ENCODE measurements around the gene HOMER1.

DNA sequence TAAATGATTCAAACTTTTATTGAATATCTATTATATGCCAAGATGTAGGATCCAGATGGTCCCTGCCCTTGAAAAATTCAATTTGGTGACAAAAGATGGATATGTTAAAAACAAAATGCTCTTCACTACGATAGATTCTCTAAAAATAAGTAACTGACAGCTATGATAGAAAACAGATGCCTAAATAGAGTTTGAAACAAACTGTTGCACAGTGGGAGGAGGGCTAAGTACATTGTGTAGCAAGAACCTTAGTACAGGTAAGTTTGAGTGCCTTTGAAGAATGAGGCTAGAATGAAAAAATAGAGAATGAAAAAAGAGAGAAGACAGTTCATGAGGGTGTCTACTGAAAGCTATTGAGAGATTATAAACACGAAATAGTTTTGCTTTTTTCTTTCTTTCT is 54.3 kb downstream of the HOMER1 start:
- TF ChIP-seq EZH2 (IDR thresholded peaks at IDR 0.05) (no peak), POLR2AphosphoS5 (IDR thresholded peaks at IDR 0.05; ENCODE audit: borderline replicate concordance, low read depth, low read length) (no peak)
